ENCODE results near the gene DACT2. TPM values are rescaled to one million over a fixed set of nuclear protein-coding genes. Genes with fewer than 3 reads are reported as not detected.
A peak's percentile ranks its signal among the peaks of the same experiment; 100 is the strongest.

The DACT2 gene
- total and polyA plus RNA-seq, 8 donors = 0.87 to 6.5 (median 3.1) TPM

DNA sequence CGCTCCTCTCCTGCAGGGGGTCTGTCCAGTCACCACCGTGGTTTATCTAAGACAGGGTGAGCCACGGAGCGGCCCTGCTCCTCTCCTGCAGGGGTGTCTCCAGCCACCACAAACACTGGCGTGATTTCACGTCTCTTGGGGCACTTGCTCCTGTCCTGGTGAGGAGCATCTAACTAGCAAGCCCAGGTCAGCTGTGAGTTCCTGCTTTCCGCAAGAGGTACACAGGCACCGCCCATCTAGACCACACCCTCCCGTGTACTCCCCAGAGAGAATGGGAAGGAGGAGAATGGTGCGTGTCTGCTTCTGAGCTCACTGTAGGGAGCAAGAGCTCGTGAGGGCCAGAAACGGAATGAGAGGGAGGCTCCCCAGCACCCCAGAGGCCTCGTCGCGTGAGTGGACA is 40.7 kb downstream of the DACT2 start:
- intact Hi-C loops (cut with DNase I) = no loop called here
- DNase-seq (no peak), FAIRE-seq (no peak), ATAC-seq (no peak)
- WGBS, 2 donors = 91 to 94% methylated on average over 15 of the region's 15 CpGs
- H3K4me3 ChIP-seq = no peak overlapping the region
- H3K9me3 ChIP-seq = no peaks in the 10 kb centered on the region
- H3K27ac ChIP-seq = no peak overlapping the region
- H3K36me3 ChIP-seq = no peaks in the 10 kb centered on the region
- no peaks in the 10 kb centered on the region for H3K27me3 ChIP-seq
- peaks cover 10 to 16% (median 14%) of the 10 kb centered on the region in 3 donors for H3K4me1 ChIP-seq
- TF ChIP-seq, protein P1, sequence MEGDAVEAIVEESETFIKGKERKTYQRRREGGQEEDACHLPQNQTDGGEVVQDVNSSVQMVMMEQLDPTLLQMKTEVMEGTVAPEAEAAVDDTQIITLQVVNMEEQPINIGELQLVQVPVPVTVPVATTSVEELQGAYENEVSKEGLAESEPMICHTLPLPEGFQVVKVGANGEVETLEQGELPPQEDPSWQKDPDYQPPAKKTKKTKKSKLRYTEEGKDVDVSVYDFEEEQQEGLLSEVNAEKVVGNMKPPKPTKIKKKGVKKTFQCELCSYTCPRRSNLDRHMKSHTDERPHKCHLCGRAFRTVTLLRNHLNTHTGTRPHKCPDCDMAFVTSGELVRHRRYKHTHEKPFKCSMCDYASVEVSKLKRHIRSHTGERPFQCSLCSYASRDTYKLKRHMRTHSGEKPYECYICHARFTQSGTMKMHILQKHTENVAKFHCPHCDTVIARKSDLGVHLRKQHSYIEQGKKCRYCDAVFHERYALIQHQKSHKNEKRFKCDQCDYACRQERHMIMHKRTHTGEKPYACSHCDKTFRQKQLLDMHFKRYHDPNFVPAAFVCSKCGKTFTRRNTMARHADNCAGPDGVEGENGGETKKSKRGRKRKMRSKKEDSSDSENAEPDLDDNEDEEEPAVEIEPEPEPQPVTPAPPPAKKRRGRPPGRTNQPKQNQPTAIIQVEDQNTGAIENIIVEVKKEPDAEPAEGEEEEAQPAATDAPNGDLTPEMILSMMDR (IDR thresholded peaks at IDR 0.05) = no peak

DNA sequence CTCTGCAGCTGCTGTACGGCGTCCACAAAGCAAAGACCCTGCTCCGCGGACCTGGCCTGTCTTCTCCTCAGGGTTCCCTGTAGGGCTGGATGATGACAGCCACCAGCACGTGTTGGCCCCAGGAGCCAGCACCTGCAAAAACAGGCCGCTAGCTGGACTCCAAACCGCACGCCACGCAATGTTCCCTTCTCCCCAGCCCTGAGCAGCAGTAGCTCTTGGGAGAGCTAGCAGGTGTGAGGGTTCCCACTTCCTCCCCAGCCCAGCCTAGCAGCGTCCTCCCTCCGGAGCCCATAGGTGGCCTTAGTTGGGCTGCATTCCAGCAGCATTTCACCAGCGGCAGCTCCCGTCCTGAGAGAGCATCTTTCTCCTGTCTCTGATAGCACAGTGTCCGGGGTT is 42.3 kb downstream of the DACT2 start:
- FAIRE-seq (no peak), DNase-seq (peak; percentile 74 to 91 (median 87)), ATAC-seq (peak; percentile 74 to 84 (median 82))
- Histone ChIP-seq H3K27ac (peak overlapping the region in 3 of 4 donors; percentile 8 to 22 (median 16)), H3K36me3 (no peaks in the 10 kb centered on the region), H3K9me3 (no peaks in the 10 kb centered on the region), H3K27me3 (no peaks in the 10 kb centered on the region), H3K4me3 (no peak overlapping the region), H3K4me1 (peaks cover 10 to 26% (median 16%) of the 10 kb centered on the region in 3 donors)
- 33 to 36% methylated on average over 14 of the region's 14 CpGs for WGBS, 2 donors
- TF ChIP-seq, protein P1 (IDR thresholded peaks at IDR 0.05) = peak in 1 of 4 donors; percentile 15
- intact Hi-C loops (cut with DNase I) = no loop called here

DNA sequence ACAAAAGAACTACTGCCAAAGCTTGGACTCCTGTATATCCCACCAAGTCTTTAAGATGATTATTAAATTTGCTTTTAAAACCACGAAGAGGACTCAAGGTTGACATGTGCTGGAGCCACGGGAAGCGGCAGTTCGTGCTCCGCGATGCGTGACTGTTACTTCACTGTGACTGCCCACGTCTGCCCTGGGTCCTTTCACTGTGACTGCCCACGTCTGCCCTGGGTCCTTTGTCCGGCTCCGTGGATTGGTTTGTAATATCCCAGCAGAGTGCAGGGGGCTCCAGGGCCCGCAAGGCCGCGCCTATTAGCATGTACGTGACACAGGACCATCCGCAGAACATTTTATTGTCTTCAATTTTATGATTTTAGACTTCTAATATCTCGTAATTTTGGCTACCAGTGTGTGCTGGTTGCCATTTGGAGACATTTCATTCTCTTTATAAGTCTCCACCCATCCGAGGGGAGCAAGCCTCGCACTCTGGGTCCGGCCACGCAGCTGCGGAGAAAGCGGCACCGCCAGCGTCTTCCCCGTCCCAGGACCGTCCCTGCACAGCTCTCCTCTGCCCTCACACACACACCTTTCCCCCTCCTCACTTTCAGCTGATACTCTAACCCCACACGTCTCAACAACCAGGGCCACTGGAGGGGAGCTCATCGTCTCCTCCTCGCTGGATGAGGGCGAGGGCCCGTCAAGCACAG is 42.9 kb downstream of the DACT2 start:
- FAIRE-seq = no peak

DNA sequence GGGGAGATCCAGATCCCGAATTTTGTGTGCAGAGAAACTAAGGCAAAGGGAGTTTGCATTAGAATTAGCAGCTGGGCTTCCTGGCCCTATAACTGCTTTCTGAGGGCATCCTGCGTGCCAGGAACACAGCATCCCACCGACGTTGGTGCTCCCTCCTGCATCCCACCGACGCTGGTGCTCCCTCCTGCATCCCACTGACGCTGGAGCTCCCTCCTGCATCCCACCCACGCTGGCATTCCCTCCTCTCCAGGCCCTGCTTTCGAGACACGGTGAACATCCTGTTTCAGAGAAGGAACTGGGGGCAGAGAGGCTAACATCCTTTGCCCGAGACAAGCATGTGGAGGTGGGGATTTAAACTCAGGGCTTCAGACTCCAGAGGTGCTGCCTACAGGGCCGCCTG is 44.4 kb downstream of the DACT2 start:
- FAIRE-seq = no peak
- Histone ChIP-seq H3K9me3 (no peaks in the 10 kb centered on the region), H3K36me3 (no peaks in the 10 kb centered on the region), H3K27ac (no peak overlapping the region), H3K4me3 (no peak overlapping the region), H3K4me1 (peaks cover 10 to 26% (median 16%) of the 10 kb centered on the region in 3 donors), H3K27me3 (no peaks in the 10 kb centered on the region)
- no peak for DNase-seq
- no peak for ATAC-seq
- TF ChIP-seq, protein P1 (IDR thresholded peaks at IDR 0.05) = no peak
- intact Hi-C loops (cut with DNase I) = no loop called here
- WGBS, 2 donors = 67 to 75% methylated on average over 12 of the region's 12 CpGs

More for the DNA sequence above, 42.9 kb downstream of the DACT2 start:
- H3K27me3 ChIP-seq = no peaks in the 10 kb centered on the region
- no peaks in the 10 kb centered on the region for H3K36me3 ChIP-seq
- peaks cover 10 to 26% (median 16%) of the 10 kb centered on the region in 3 donors for H3K4me1 ChIP-seq
- ATAC-seq = no peak
- peak overlapping the region in 3 of 4 donors; percentile 8 to 22 (median 16) for H3K27ac ChIP-seq
- intact Hi-C loops (cut with DNase I) = no loop called here
- 92% methylated on average over 32 of the region's 32 CpGs for WGBS, 2 donors
- TF ChIP-seq, protein P1 (IDR thresholded peaks at IDR 0.05) = no peak
- DNase-seq = no peak
- H3K4me3 ChIP-seq = no peak overlapping the region
- no peaks in the 10 kb centered on the region for H3K9me3 ChIP-seq
